GM18505 (cell line): ENCODE measurements around the gene ELF2.
"Not testable (repeated sequence)": the region's sequence is repeated elsewhere in the genome, so short reads cannot be mapped to it uniquely, and the experiment has no call there.

Experiments used
- ATAC-seq: cut with Tn5 transposase; IDR thresholded peaks from one replicate; pipeline ENCODE4 v1.9.1; 2021; ENCODE audit not compliant: unreplicated experiment
- POLR2A ChIP-seq: IDR thresholded peaks from 4 replicates; pipeline ENCODE4 v1.6.1; 2011; ENCODE audit warnings: borderline replicate concordance; ENCODE audit not compliant: insufficient read depth, insufficient read length; ENCODE audit errors: extremely low read depth

Gene ELF2

DNA sequence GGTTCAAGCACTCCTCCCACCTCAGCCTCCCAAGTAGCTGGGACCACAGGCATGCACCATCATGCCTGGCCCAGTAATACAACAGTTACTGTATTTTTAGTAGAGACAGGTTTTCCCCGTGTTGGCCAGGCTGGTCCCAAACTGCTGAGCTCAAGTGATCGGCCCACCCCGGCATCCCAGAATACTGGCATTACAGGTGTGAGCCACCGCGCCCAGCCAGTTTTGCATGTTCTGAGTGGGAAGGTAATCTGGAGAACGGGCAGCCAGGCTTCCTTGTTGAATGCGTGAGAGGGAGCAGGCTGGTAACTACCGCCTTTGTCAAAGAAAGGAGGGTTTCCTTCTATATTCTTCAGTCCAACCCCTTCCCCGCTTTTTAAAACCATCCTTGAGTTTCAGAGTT lies 152.3 kb downstream of the ELF2 start:
- TF ChIP-seq POLR2A = no peak
- ATAC-seq = no peak

DNA sequence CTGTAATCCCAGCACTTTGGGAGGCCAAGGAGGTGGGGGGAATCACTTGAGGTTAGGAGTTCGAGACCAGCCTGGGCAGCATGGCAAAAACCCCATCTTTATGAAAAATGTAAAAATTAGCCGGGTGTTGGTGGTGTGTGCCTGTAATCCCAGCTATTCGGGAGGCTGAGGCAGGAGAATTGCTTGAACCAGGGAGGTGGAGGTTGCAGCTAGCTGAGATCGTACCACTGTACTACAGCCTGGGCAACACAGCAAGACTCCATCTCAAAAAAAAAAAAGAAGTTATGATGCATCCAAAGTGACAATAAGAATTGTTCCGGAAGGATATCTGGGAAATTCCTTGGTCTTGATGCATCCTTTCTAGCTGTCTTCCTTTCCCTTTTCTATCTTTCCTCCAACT lies 154.2 kb downstream of the ELF2 start:
- no peak for TF ChIP-seq POLR2A
- ATAC-seq = no peak

DNA sequence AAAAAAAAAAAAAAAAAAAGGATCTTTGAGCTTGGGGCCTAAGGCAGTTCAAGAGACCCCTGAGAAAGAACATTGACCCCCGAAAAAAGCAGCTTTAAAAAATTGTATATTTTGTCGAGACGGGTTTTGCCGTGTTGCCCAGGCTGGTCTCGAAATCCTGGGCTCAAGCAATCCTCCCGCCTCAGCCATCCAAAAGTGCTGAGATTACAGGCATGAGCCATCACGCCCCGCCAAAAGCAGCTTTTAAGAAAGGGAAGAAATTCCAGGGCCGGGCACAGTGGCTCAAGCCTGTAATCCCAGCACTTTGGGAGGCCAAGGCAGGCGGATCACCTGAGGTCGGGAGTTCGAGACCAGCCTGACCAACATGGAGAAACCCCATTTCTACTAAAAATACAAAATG lies 155.9 kb downstream of the ELF2 start:
- not testable (repeated sequence) for ATAC-seq

DNA sequence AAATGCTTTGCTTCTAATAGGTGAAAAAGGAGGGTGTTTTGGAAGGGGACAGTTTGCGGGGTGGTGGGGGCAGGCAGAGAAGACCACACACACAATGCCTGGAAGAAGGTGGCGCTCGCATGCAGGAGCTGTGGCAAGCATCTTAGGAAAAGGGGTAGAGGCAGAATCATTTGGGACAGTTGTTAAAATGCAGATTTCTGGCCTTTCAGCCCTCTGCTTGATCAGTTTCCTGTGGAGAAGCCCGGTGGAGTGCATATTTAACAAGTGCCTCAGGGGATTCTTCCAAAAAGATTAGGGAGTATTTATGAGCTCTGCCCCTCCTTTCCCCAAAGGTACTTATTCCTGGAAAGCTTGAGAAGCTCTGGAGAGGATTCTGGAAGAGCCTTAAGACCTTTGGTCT lies 156.6 kb downstream of the ELF2 start:
- TF ChIP-seq POLR2A = no peak
- ATAC-seq = no peak

DNA sequence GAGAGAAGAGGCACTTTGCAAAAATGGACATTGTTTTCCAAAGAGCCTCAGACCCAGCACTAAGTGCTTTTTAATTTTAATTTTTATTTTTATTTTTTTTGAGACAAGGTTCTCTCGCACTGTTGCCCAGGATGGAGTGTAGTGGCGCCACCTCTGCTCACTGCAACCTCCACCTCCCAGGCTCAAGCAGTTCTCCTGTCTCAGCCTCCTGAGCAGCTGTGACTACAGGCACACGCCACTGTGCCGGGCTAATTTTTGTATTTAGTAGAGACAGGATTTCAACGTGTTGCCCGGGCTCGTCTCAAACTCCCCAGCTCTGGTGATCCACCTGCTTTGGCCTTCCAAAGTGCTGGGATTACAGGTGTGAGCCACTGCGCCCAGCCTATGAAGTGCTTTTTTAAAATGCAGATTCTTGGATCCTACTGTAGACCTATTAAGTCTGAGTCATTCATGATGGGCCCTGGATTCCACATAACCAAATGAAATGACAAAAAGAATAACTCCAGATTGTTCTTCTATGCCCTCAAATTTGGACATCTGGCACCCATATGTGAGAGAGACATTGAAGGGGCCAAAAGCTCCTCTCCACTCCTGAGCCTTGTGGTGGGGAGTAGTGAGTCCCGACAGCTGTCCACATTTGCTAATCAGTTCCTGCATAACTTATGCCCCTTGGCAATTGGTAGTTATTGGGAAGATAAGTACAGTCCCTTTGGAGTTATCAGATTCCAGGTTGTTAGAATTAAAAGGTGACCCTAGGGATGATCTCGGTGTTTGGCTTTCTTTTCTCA lies 157.9 kb downstream of the ELF2 start:
- TF ChIP-seq POLR2A = no peak
- ATAC-seq = no peak

DNA sequence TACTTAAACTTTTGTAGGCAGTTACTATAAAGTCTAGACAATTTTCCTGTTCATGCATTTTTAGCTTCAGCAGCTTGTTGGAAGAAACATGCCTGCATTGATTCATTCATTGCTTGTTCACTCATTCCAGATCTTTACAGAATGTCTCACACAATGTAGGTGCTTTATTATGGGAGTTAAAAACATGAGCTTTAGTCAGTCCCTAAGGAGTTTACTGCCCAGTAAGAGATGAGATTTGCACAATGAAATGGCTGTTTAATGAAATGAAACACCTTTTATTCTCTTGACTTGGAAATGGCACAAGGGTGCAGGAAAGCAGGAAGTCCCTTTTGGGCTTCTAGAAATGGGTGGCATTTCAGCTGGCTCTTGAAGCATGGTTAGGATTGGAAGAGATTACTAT lies 158.5 kb downstream of the ELF2 start:
- TF ChIP-seq POLR2A = no peak
- ATAC-seq = no peak

DNA sequence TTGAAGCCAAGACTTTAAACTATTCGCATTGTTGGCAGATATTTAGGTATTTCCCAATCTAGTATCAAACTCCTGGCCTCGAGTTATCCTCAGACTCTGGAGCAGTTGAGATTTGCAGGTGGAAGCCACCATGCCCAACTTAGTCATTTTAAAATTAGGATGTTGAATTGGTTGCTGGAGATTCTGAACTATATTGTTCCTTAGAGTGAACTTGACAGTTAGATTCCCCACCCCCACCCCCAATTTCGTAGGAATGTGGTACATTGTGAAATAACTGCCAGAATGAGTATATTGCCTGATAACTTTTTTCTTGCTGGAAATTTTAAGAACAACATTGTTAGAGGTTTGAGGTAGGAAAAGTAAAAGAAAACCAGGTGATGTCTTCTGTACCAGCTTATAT lies 159.2 kb downstream of the ELF2 start:
- no peak for TF ChIP-seq POLR2A
- ATAC-seq = no peak

DNA sequence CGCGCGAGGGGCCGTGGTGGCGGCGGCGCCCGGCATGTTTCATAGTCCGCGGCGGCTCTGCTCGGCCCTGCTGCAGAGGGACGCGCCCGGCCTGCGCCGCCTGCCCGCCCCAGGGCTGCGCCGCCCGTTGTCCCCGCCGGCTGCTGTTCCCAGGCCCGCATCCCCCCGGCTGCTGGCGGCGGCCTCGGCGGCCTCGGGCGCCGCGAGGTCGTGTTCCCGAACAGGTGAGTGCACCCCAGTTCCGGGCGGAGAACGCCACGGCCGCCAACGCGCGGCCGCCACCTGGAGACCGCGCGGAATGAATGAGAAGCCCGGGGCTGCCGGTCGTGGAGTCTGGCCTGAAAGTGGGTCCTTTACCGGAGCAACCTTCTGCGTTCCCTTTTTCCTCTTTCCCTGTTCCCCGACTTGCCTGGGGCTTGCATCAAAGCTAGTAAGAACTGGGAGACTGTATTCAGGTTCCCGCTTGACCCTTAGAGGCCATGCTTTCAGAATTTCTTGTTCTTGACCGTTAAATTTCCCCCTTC lies 161.0 kb downstream of the ELF2 start:
- ATAC-seq = peak; percentile 41
- no peak for TF ChIP-seq POLR2A

DNA sequence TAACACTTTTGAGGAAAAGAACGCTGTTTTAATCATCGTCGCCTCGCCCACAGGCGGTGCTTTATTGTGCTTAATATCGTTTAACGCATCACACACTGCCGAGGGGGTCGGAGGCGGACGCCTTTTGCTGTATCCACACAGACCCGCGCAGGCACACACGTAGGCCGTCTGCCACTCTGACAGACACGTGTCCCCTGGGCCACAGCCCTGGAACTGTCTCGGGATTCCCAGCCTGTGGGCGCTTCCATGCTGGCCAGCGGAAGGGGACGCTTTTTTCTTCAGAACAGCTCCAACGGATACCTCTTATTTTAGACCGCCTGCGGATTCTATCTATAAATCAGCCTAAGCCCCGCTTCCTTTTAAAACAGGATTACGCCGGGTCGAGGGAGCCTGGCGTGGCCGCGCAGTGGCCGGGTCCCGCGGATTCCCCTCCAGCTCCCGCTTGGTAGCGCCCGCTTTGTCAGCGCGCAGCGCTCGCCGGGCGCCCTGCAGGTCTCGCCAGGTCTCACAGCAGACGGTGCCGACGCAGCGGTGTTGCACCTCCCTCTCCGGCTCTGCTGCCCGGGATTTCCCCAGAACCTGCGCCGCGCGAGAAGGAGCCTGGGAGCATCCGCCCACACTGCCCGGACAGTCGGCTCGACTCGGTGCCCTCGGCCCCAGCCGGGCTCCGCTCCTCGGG lies 161.6 kb downstream of the ELF2 start, which contains the start of gene NOCT:
Gene NOCT (plus strand): TSS at position 513 of the 679 bp plus-strand sequence. CDS start 201 bp downstream, outside the sequence.
- TF ChIP-seq POLR2A = peak; percentile 98
- peak; percentile 94 for ATAC-seq

DNA sequence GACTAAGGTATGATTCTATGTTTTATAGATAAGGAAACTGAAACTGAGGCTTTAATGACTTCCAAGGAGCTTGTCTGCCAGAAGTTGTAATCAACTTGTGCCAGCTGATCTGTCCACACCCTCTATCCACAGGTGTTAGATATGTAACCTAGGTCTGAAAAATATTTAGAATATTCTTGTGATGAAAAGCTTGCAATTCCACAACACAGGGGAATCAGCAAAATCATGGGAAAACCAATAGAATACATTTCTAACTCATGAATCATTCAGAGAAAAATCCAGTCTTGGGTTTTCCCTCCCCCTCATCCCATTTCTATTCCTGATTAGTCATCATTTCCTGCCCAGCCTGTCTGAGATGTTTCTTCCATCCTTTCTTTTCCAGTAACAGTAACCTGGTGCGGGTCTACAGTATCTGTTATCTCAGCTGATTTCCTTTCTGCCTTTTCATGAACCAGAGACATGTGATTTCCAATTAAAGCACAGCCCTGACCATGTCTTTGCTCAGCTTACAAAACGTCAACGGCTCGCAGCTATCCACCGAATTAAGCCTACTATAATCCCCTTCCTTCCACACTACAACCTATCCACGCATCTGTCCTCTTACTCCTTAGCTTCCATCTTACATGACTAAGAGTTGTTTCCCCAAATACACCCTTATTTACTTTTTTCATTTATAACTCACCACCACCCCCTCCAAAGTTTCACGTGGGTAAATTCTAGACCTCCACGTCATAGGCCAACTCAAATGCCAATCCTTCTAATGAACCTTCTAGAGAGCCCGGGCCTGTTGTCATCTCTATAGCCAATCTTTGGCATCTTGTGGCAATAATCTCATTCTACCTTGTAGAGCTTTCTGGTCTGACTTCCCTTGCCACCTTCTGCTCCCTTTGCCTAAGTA lies 162.4 kb downstream of the ELF2 start:
- TF ChIP-seq POLR2A = no peak
- ATAC-seq = peak; percentile 0

DNA sequence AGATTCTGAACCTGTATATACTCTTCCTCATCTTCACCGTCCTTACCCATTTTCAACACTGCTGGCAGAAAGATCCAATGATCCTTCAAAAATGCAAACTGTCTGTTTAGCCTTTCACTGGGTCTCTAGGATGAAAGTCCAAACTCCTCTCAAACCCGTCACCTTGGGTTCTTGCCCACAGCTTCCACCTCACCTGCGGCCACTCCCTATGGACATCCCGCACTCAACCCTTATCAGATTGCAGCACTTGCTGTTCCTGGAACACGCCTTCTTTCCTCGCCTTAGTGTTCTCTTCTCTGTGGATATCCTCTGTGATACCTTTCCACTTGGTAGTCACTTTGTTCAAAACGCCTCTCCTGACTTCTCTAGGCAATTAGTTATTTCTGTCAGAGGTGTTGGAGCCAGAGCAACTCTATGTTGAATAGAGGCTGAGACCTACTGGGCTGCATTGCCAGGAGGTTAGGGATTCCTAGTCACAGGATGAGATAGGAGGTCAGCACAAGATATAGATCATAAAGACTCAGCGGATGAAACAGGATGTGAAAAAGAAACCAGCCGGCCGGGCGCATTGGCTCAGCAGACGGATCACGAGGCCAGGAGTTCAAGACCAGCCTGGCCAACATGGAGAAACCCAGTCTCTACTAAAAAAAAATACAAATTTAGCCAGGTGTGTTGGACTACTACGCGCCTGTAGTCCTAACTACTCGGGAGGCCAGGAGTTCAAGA lies 165.6 kb downstream of the ELF2 start:
- TF ChIP-seq POLR2A = no peak
- ATAC-seq = no peak

DNA sequence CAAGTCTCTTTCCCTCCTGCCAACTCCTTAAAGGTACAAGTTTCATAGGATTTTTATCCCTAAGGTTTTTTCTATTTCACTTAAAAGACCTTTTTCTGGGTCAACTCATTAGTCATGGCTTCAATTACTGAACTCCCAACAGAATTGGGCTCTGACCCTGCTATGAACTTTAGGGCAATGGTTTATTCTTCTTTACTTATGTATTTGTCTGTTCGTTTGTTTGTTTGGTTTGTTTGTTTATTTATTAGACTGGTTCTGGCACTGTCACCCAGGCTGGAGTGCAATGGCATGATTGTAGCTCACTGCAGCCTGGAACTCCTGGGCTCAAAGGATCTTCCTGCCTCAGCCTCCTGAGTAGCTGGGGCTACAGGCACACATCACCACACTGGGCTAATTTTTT lies 167.3 kb downstream of the ELF2 start:
- TF ChIP-seq POLR2A = no peak
- no peak for ATAC-seq

DNA sequence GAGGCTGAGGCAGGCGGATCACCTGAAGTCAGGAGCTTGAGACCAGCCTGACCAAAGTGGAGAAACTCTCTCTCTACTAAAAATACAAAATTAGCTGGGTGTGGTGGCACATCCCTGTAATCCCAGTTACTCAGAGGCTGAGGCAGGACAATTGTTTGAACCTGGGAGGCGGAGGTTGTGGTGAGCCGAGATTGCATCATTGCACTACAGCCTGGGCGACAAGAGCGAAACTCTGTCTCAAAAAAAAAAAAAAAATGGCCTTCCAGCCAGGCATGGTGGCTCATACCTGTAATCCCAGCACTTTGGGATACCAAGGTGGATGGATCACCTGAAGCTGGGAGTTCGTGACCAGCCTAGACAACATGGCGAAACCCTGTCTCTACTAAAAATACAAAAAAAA lies 168.7 kb downstream of the ELF2 start:
- ATAC-seq = not testable (repeated sequence)
